ENCODE data around the gene PRKN. TPM values are rescaled to one million over a fixed set of nuclear protein-coding genes. Genes with fewer than 3 reads are reported as not detected.

The PRKN gene
- total RNA-seq, 1 experiment from 2014 or later: 2.0 TPM

DNA sequence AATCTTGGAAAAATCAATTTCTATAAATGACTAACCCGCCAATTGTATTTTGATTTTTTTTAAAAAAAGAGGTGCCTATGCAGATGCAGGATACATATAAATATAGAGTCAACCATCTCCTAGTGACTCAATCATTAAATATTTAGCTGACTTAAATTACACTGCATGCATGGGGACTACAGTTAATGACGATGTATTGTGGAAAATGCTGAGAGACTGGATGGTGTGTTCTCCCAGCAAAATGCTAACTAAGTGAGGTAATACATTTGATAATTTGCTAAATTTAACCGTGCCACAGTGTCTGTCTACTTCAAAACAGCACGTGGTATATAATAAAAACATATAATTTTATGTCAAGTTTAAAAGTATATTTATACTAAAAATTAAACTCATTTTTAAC lies 341.6 kb downstream of the PRKN start:
- H3K9me3 ChIP-seq (ENCODE audit: control insufficient read depth, low read depth, low read length): no peaks in the 10 kb centered on the region
- H2BK20ac ChIP-seq (ENCODE audit: low read depth, low read length, poor library complexity, severe bottlenecking): no peak overlapping the region
- H3T11ph ChIP-seq (ENCODE audit: low read length): no peak overlapping the region
- H3K56ac ChIP-seq (ENCODE audit: insufficient read length, low read depth, low read length): no peak overlapping the region
- no peak overlapping the region for H3K23ac ChIP-seq (ENCODE audit: insufficient read length, low read depth, low read length)
- H2AK5ac ChIP-seq (ENCODE audit: insufficient read length, low read length): no peak overlapping the region
- Mint-ChIP-seq H3K27me3 (ENCODE audit: low read depth) (no peaks in the 10 kb centered on the region; the same call in 1 of the 2 replicates), H3K4me3 (no peak overlapping the region), H3K27ac (no peak overlapping the region), H3K4me1 (0 out of 4 replicates have a peak, but pooled peaks cover 2% of the 10 kb centered on the region in 2 experiments), H3K9me3 (no peaks in the 10 kb centered on the region), H3K36me3 (ENCODE audit: insufficient read depth in 1 of 3, low read depth in 3 of 3) (no peaks in the 10 kb centered on the region)
- H3K14ac ChIP-seq (ENCODE audit: insufficient read depth, low read length): no peak overlapping the region
- no peaks in the 10 kb centered on the region for H3K23me2 ChIP-seq (ENCODE audit: insufficient read length, low read depth, low read length, poor library complexity, severe bottlenecking)
- no peaks in the 10 kb centered on the region for H3K79me1 ChIP-seq (ENCODE audit: insufficient read depth, low read depth, low read length, poor library complexity, severe bottlenecking)
- no CpG with 5 or more reads among the region's 4 CpGs for WGBS (ENCODE audit: extremely low coverage, insufficient read length, low lambda C conversion rate)
- H3K27ac ChIP-seq (ENCODE audit: insufficient read length, low read depth, low read length): no peak overlapping the region
- no peak overlapping the region for H2BK12ac ChIP-seq (ENCODE audit: insufficient read length, low read depth, low read length)
- no peak overlapping the region for H3K9ac ChIP-seq (ENCODE audit: extremely low read depth, insufficient read length, low read length)
- H3K4me2 ChIP-seq (ENCODE audit: insufficient read depth, insufficient read length, low read length): no peak overlapping the region
- H2AFZ ChIP-seq (ENCODE audit: low read length): no peak overlapping the region
- no peak overlapping the region for H2BK15ac ChIP-seq (ENCODE audit: low read depth, low read length)
- H3K27me3 ChIP-seq (ENCODE audit: insufficient read depth, low read length): no peaks in the 10 kb centered on the region
- H4K5ac ChIP-seq (ENCODE audit: insufficient read length, low read depth, low read length): no peak overlapping the region
- H3K18ac ChIP-seq (ENCODE audit: insufficient read length, low read depth, low read length): no peak overlapping the region
- no peak overlapping the region for H2BK5ac ChIP-seq (ENCODE audit: insufficient read length, low read length)
- no peaks in the 10 kb centered on the region for H4K20me1 ChIP-seq (ENCODE audit: control insufficient read depth, insufficient read depth, insufficient read length)
- no peak overlapping the region for H4K8ac ChIP-seq (replicated peaks; ENCODE audit: insufficient read length, low read depth, low read length)
- TF ChIP-seq, protein P1, sequence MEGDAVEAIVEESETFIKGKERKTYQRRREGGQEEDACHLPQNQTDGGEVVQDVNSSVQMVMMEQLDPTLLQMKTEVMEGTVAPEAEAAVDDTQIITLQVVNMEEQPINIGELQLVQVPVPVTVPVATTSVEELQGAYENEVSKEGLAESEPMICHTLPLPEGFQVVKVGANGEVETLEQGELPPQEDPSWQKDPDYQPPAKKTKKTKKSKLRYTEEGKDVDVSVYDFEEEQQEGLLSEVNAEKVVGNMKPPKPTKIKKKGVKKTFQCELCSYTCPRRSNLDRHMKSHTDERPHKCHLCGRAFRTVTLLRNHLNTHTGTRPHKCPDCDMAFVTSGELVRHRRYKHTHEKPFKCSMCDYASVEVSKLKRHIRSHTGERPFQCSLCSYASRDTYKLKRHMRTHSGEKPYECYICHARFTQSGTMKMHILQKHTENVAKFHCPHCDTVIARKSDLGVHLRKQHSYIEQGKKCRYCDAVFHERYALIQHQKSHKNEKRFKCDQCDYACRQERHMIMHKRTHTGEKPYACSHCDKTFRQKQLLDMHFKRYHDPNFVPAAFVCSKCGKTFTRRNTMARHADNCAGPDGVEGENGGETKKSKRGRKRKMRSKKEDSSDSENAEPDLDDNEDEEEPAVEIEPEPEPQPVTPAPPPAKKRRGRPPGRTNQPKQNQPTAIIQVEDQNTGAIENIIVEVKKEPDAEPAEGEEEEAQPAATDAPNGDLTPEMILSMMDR (conservative IDR thresholded peaks at IDR 0.05): no peak
- H4K91ac ChIP-seq (ENCODE audit: insufficient read length, low read depth, low read length): no peak overlapping the region
- no peak for DNase-seq
- no peak overlapping the region for H3K4ac ChIP-seq (ENCODE audit: low read depth, low read length)
- no peak overlapping the region for H2BK120ac ChIP-seq (ENCODE audit: low read depth, low read length, poor library complexity, severe bottlenecking)
- no peaks in the 10 kb centered on the region for H3K79me2 ChIP-seq (ENCODE audit: insufficient read depth, low read length)
- H3K4me1 ChIP-seq (ENCODE audit: insufficient read depth, low read length): no peaks in the 10 kb centered on the region
